Globus pallidus (tissue), 1 donor: ENCODE data around the gene SHMT2.
A peak's percentile ranks its signal among the peaks of the same experiment; 100 is the strongest.

Experiments used
- DNase-seq: peaks from one replicate; pipeline ENCODE4 v3.0.0-alpha.2; 2015; ENCODE audit warnings: low spot score

The SHMT2 gene

GRCh38 chr12:57227315-57228115, 2.0 kb upstream of the SHMT2 start:
- no peak for DNase-seq

GRCh38 chr12:57229046-57229633, 371 bp upstream of the SHMT2 start:
- no peak for DNase-seq

GRCh38 chr12:57230381-57231155, 1.1 kb downstream of the SHMT2 start:
- DNase-seq = no peak

- DNase-seq = no peak
Measured at GRCh38 chr12:57231276-57232021, 1.9 kb downstream of the SHMT2 start.

GRCh38 chr12:57232156-57232756, 2.7 kb downstream of the SHMT2 start:
- DNase-seq = no peak

GRCh38 chr12:57233357-57234232, 4.1 kb downstream of the SHMT2 start:
- DNase-seq = no peak

GRCh38 chr12:57234233-57234570, 4.7 kb downstream of the SHMT2 start:
- DNase-seq = no peak

GRCh38 chr12:57234571-57235016, 5.1 kb downstream of the SHMT2 start:
- no peak for DNase-seq

GRCh38 chr12:57235017-57235727, 5.7 kb downstream of the SHMT2 start:
- no peak for DNase-seq

GRCh38 chr12:57235728-57236131, 6.2 kb downstream of the SHMT2 start:
- no peak for DNase-seq

- no peak for DNase-seq
Measured at GRCh38 chr12:57236201-57236924, 6.9 kb downstream of the SHMT2 start.

GRCh38 chr12:57236925-57237595, 7.5 kb downstream of the SHMT2 start:
- no peak for DNase-seq

- DNase-seq = no peak
Measured at GRCh38 chr12:57237596-57237931, 8.1 kb downstream of the SHMT2 start.

- no peak for DNase-seq
Measured at GRCh38 chr12:57237932-57238853, 8.7 kb downstream of the SHMT2 start.

- DNase-seq = peak; percentile 78
Measured at GRCh38 chr12:57238854-57239554, 9.5 kb downstream of the SHMT2 start.

- DNase-seq = no peak
Measured at GRCh38 chr12:57239587-57240065, 10.1 kb downstream of the SHMT2 start.
